LNCaP clone FGC (cell line): ENCODE measurements around the gene PPP1R18.

Source experiments
- DNase-seq: peaks from one replicate; pipeline ENCODE4 v3.0.0-alpha.2; 2011; ENCODE audit warnings: low read depth
- H3K4me3 ChIP-seq: 2 replicates; pipeline ENCODE4 v1.5.1; 2011; ENCODE audit warnings: mild to moderate bottlenecking, low read depth, low read length, control low read depth
- TF ChIP-seq, protein P1 (sequence below): IDR thresholded peaks from 2 replicates; pipeline ENCODE4 v1.5.1; 2012; ENCODE audit warnings: mild to moderate bottlenecking; ENCODE audit not compliant: control insufficient read depth, insufficient read depth; ENCODE audit errors: extremely low read depth

PPP1R18 gene

DNA sequence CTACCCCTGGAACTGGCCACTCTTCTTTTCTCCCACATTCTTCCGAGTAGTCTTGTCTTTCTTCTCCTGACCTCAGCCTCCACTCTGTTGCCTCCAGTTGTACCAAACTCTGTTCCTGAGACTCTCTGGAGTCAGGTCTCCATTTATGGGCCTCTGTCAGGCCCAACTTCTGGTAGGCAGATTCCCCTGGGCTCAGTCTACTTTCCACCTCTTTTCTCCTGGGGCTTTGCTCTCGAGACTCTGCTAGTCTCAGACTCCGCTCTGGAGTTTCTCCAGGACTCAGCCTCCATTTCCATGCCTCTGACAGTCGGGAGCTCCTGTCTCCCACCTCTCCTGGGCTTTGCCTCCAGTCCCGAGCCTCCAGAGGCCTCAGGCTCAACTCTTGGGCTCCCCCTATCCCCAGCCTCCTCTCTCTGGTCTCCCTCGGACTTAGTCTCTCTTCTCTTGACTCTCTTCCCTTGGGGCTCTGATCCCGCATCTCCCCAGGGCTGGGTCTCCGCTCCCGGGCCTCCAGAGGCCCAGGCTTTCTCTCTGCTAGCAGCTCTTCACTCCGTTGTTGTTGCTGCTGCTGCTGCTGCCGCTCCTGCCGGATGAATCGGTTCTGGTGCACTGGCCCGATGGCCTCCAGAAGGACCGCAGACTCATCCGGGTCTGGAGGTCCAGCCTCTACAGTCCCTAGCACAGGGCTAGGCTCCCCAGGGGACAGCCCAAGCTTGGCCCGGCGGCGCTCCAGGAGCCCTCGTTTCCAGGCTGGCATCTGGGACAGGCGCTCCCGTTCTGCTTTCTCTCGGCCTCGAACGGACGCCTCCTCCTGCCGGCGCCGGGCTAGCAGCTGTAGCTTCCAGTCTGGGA is 1.1 kb downstream of the PPP1R18 start:
- H3K4me3 ChIP-seq, result no peak overlapping the region
- DNase-seq, result no peak
- TF ChIP-seq, protein P1, sequence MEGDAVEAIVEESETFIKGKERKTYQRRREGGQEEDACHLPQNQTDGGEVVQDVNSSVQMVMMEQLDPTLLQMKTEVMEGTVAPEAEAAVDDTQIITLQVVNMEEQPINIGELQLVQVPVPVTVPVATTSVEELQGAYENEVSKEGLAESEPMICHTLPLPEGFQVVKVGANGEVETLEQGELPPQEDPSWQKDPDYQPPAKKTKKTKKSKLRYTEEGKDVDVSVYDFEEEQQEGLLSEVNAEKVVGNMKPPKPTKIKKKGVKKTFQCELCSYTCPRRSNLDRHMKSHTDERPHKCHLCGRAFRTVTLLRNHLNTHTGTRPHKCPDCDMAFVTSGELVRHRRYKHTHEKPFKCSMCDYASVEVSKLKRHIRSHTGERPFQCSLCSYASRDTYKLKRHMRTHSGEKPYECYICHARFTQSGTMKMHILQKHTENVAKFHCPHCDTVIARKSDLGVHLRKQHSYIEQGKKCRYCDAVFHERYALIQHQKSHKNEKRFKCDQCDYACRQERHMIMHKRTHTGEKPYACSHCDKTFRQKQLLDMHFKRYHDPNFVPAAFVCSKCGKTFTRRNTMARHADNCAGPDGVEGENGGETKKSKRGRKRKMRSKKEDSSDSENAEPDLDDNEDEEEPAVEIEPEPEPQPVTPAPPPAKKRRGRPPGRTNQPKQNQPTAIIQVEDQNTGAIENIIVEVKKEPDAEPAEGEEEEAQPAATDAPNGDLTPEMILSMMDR, result no peak

- H3K4me3 ChIP-seq, result no peak overlapping the region
- TF ChIP-seq, protein P1, result no peak
- DNase-seq, result no peak
Measured at GRCh38 chr6:30684386-30685156, 1.9 kb downstream of the PPP1R18 start.

DNA sequence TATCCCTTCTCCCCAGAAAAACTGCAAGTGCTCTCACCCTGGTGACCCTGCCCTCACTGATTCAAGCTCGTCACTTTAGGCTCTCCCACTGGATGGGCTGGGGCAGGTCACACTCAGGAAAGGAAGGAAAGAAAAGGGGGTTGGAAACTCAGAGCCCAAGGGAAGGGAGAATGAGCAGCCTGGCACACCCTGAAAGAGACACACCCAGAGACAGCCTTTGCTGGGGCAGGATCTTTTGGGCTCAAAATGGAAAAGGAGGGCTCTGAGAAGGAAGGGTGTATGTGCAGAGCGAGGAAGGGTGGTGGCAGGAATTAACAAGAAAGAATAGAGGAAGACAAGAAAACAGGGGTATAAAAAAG is 2.5 kb downstream of the PPP1R18 start:
- H3K4me3 ChIP-seq, result no peak overlapping the region
- DNase-seq, result no peak
- TF ChIP-seq, protein P1, result no peak

- TF ChIP-seq, protein P1, result no peak
- DNase-seq, result no peak
- no peak overlapping the region for H3K4me3 ChIP-seq
Measured at GRCh38 chr6:30683183-30683979, 3.1 kb downstream of the PPP1R18 start.

- DNase-seq, result no peak
- TF ChIP-seq, protein P1, result no peak
- no peak overlapping the region for H3K4me3 ChIP-seq
Measured at GRCh38 chr6:30682143-30683117, 4.0 kb downstream of the PPP1R18 start.

GRCh38 chr6:30681766-30682142 is 4.7 kb downstream of the PPP1R18 start:
- TF ChIP-seq, protein P1, result no peak
- no peak for DNase-seq
- H3K4me3 ChIP-seq, result no peak overlapping the region
